Measurements from ENCODE around the gene FASTKD1. TPM values are rescaled to one million over a fixed set of nuclear protein-coding genes. Genes with fewer than 3 reads are reported as not detected.

Gene FASTKD1
- total RNA-seq, 4 donors from 2014 or later = 8.2 to 22.4 (median 16.1) TPM

DNA sequence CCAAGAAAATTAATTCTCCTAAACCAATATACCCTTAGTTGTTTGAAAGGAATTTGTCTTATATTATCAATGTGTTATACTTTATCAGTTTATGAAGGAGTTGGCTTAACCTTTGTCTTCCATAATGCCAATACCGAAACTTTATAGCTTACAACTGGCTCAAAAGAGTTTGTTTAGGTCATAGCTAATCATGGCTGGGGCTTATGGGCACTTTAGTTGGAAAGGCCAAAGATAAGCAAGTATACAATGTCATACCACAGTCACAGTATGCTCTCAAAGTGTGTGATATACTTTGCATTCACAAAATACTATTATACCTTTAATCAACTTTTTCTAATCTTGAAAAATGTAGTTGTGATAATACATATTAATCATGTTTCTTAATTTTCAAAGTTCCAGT is 61.8 kb downstream of the FASTKD1 start:
- WGBS = 100% methylated on average over 1 of the region's 1 CpG
- no peak for DNase-seq (ENCODE audit: low spot score in 2 of 2)
- H3K4me3 ChIP-seq = no peak overlapping the region

DNA sequence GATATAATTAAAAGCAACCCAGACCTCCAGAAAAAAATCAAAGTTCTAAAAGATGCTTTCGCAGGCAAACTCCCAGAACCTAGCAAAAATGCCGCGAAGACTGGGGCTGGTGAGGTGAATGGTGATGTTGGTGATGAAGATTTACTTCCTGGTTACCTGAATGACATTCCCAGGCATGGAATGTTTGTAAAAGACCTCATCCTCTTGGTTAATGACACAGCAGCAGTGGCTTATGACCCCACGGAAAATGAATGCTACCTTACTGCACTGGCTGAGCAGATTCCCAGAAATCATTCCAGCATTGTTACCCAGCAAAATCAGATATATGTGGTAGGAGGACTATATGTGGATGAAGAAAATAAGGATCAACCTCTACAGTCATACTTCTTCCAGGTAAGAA is 63.2 kb downstream of the FASTKD1 start:
- Histone ChIP-seq H3K4me1 (no peaks in the 10 kb centered on the region), H3K4me3 (no peak overlapping the region), H3K27me3 (no peaks in the 10 kb centered on the region), H3K9me3 (no peaks in the 10 kb centered on the region), H3K27ac (no peak overlapping the region), H3K36me3 (peaks cover under 1% of the 10 kb centered on the region)
- WGBS = 94% methylated on average over 4 of the region's 4 CpGs
- no peak for DNase-seq (ENCODE audit: low spot score in 2 of 2)
- TF ChIP-seq EP300 (IDR thresholded peaks at IDR 0.05) (no peak), POLR2AphosphoS5 (IDR thresholded peaks at IDR 0.05) (no peak), POLR2A (IDR thresholded peaks at IDR 0.05) (no peak)
- TF ChIP-seq, protein P1, sequence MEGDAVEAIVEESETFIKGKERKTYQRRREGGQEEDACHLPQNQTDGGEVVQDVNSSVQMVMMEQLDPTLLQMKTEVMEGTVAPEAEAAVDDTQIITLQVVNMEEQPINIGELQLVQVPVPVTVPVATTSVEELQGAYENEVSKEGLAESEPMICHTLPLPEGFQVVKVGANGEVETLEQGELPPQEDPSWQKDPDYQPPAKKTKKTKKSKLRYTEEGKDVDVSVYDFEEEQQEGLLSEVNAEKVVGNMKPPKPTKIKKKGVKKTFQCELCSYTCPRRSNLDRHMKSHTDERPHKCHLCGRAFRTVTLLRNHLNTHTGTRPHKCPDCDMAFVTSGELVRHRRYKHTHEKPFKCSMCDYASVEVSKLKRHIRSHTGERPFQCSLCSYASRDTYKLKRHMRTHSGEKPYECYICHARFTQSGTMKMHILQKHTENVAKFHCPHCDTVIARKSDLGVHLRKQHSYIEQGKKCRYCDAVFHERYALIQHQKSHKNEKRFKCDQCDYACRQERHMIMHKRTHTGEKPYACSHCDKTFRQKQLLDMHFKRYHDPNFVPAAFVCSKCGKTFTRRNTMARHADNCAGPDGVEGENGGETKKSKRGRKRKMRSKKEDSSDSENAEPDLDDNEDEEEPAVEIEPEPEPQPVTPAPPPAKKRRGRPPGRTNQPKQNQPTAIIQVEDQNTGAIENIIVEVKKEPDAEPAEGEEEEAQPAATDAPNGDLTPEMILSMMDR (IDR thresholded peaks at IDR 0.05) = no peak

More for the DNA sequence above, 61.8 kb downstream of the FASTKD1 start:
- H3K4me1 ChIP-seq = no peaks in the 10 kb centered on the region
- no peaks in the 10 kb centered on the region for H3K27me3 ChIP-seq
- H3K27ac ChIP-seq = no peak overlapping the region
- no peaks in the 10 kb centered on the region for H3K9me3 ChIP-seq
- TF ChIP-seq POLR2AphosphoS5 (IDR thresholded peaks at IDR 0.05) (no peak), EP300 (IDR thresholded peaks at IDR 0.05) (no peak), POLR2A (IDR thresholded peaks at IDR 0.05) (no peak)
- TF ChIP-seq, protein P1 (IDR thresholded peaks at IDR 0.05) = no peak
- H3K36me3 ChIP-seq = no peaks in the 10 kb centered on the region

DNA sequence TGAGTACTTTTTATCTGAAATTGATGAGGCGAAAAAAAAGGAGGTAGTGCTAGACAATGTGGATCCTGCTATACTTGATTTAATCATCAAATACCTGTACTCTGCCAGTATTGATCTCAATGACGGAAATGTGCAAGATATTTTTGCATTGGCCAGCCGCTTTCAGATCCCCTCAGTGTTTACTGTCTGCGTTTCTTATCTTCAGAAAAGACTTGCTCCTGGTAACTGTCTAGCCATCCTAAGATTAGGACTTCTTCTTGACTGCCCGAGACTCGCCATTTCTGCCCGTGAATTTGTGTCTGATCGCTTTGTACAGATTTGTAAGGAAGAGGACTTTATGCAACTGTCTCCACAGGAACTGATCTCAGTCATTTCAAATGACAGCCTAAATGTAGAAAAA is 63.7 kb downstream of the FASTKD1 start:
- no peaks in the 10 kb centered on the region for H3K4me1 ChIP-seq
- no peak for DNase-seq (ENCODE audit: low spot score in 2 of 2)
- no peaks in the 10 kb centered on the region for H3K27me3 ChIP-seq
- H3K4me3 ChIP-seq = no peak overlapping the region
- no peaks in the 10 kb centered on the region for H3K9me3 ChIP-seq
- H3K27ac ChIP-seq = no peak overlapping the region
- TF ChIP-seq POLR2AphosphoS5 (IDR thresholded peaks at IDR 0.05) (no peak), POLR2A (IDR thresholded peaks at IDR 0.05) (no peak), EP300 (IDR thresholded peaks at IDR 0.05) (no peak)
- TF ChIP-seq, protein P1 (IDR thresholded peaks at IDR 0.05) = no peak
- 98% methylated on average over 8 of the region's 8 CpGs for WGBS
- H3K36me3 ChIP-seq = peaks cover 6% of the 10 kb centered on the region

DNA sequence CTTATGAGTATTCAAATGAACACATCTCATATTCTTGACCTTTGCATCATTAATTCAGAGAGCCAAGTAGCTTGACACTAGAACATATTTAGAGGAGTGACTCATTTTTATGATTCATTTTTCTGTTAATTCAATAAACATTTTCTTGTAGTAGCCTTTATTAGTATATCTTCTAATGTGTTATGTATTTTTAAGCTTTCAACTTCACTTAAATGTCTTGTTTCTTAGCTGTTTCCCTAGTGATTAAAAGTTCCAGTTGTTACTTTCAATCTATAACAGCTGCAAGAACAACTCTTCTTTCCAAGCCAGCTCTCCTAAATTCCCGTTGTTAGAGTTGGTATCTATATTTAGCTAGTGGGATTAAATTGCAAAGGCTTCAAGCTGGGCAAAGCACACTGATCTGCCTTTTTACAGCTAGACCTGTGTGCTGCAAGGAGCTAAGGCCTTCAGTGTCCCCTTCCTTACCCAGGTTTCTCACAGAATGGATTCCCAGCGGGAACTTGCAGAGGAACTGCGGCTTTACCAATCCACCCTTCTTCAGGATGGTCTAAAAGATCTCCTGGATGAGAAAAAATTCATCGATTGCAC is 64.3 kb downstream of the FASTKD1 start, which contains the start of gene KLHL41:
TSS of gene KLHL41 (plus strand) at position 405 of the 588 bp plus-strand sequence. CDS start at position 482, 77 bp downstream.
- H3K27me3 ChIP-seq = no peaks in the 10 kb centered on the region
- no peak for DNase-seq (ENCODE audit: low spot score in 2 of 2)
- H3K27ac ChIP-seq = no peak within 1 kb of the TSS
- H3K4me1 ChIP-seq = no peaks in the 10 kb centered on the region
- no peaks in the 10 kb centered on the region for H3K9me3 ChIP-seq
- H3K4me3 ChIP-seq = no peak within 1 kb of the TSS
- WGBS = 86% methylated on average over 4 of the region's 4 CpGs
- TF ChIP-seq, protein P1 (IDR thresholded peaks at IDR 0.05) = no peak
- TF ChIP-seq POLR2AphosphoS5 (IDR thresholded peaks at IDR 0.05) = no peak
- TF ChIP-seq EP300 (IDR thresholded peaks at IDR 0.05) = no peak
- peaks cover 11% of the 10 kb centered on the region for H3K36me3 ChIP-seq

DNA sequence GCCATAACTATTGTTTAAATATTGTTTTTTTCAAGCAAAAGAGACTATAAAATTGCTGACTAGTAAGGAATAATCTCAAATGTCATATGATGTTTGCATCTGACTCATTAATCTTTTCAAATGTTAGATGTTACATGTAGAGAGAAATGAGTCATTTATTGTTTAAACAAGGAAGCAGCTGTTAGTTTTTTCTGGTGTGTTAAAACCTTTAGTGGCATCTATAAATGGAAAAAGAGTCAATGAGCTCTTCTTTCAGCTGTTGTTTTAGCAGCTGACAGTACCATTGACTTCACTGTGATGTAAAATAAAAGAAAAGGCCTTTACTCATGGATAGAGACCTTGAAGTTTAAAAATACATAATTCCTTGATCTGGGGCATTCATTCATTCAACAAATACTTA is 66.0 kb downstream of the FASTKD1 start:
- H3K9me3 ChIP-seq = no peaks in the 10 kb centered on the region
- DNase-seq (ENCODE audit: low spot score in 2 of 2) = no peak
- no peak overlapping the region for H3K4me3 ChIP-seq
- no peaks in the 10 kb centered on the region for H3K4me1 ChIP-seq
- H3K27me3 ChIP-seq = no peaks in the 10 kb centered on the region
- H3K27ac ChIP-seq = no peak overlapping the region
- TF ChIP-seq POLR2AphosphoS5 (IDR thresholded peaks at IDR 0.05) (no peak), POLR2A (IDR thresholded peaks at IDR 0.05) (no peak), EP300 (IDR thresholded peaks at IDR 0.05) (no peak)
- TF ChIP-seq, protein P1 (IDR thresholded peaks at IDR 0.05) = no peak
- peaks cover 20% of the 10 kb centered on the region for H3K36me3 ChIP-seq

Data from suprapubic skin (tissue), 4 donors.